Measurements from ENCODE around the gene CLDN20.

CLDN20 gene

DNA sequence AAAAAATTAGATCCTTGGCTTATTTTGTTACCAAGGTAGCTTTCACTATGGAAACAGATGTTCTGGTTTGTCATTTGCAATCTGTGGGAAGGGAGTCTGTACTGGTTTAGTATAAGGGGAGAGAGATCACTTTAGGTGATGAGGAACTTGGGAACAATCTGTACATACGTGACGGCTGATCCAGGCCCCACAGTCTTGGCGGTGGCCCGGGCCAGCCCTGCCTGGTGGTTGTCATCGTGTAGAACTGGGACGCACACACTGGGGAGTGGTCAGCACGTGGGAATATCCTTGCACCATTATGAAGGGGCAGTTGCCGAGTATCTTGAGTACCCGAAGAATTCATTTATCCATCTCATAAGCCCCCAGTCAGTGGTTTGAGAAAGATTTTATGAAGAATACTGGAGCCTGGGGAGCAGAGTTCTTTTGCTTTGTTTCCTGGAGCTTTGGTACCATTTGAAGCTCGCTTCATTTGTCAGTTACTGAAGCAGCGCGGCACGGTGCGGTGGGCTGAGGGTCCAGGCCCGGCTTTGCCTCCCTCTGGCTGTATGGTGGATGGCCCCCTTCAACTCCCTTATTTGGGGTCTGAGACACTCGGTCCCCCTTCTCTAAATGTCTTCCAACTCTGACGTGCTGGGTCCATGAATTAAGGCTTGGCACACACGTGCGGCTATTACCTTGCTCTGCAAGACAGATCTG is 22.8 kb upstream of the CLDN20 start:
- peak in 5 of 42 donors; percentile 26 to 60 (median 45) for DNase-seq
- intact Hi-C loops (cut with DNase I), result no loop called here

DNA sequence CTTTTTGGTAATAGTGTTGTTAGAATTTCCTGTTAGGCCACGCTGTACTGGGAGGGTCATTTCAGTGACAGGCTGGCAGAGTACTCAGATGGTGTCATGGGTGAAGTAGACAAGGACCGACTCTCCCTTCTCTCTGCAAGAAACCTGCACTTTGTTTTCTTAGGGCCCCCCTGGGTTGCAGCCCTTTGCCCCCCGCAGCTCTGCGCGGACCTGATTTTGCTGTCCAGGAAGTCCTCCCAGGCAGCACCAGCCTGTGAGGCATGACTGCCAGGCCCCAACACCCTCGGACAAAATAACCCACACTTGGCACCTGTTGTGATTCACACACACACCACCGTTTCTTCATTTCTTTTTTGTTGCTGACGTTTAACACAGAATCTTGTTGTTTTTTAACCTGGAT is 21.8 kb upstream of the CLDN20 start:
- intact Hi-C loops (cut with DNase I), result no loop called here
- no peak for DNase-seq

DNA sequence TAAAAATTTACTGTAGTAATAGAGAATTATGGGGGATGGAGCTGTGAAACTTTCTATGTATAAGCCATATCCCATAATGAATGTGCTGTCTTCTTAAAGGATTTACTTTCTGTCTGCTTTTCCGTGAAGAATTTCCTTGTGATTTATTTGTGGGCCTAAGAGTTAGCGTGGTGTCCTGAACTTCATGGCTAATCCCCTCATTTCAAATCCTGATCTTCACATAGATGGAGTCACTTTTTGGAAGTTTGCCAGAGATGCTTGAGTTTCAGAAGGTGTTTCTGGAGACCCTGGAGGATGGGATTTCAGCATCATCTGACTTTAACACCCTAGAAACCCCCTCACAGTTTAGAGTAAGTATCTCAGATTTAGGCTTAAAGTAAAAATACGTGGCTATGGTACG is 19.4 kb upstream of the CLDN20 start:
- DNase-seq, result no peak

DNA sequence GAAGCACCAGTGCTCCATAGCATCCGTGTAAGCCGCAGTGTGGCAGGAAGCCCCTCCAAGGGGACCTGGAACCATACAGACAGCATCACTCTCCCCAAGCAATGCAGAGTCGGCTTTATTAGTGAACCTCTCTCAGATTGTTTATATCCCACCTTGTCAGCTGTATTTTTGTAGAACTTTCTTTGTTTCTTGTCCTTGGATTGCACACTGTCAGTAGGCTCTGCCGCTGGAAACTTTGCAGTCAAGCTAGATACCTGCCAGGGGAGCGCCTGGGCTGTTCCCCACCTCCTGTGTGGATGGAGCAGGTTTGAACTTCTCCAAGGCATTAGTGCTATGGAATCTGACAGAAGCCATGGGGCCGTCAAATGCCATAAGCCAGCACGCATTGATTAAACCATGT is 18.6 kb upstream of the CLDN20 start:
- no peak for DNase-seq
- intact Hi-C loops (cut with DNase I), result loop anchor here (5.0 kb wide), 1 partner anchor 68 kb away; no protein-coding TSS in a partner anchor

More for the DNA sequence above, 19.4 kb upstream of the CLDN20 start:
- intact Hi-C loops (cut with DNase I), result no loop called here

DNA sequence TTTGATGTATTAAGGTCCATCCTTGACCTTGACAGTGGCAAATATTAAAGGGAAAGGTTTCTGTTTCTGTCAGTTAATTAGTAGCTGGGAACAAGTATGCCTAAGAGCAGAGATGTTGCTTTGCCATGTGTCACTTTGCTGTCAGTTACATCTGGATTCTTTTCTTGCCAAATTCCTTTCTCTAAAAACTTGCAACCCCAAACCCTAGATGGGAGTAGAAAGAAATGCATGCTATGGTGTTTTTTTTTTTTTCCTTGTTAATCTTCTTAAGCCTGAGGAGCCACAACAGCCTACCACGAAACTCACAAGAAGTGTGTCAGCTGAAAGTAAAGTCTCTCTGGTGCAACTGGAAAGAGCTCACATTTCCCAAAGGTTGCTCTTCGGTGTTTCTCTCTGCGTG is 18.0 kb upstream of the CLDN20 start:
- no peak for DNase-seq
- intact Hi-C loops (cut with DNase I), result loop anchor here (5.0 kb wide), 1 partner anchor 69 kb away; no protein-coding TSS in a partner anchor

DNA sequence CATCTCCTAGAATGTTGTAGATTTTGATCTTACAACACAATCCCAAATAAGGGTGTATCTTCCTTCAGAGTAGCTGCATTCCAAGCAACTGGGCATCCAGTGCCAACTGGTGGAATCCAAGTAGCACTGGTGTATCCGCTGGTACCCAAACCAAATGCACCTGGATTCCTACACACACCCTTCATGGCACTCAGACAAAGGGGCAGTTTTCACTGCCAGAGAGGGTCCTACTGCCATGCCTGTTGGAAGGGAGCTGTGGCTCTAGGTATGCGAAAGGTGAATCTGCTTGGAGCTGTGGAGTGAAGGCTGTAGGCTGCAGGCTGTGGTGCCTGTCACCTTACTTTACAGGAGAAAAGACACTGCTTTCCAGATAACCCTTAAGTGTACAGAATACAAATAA is 17.0 kb upstream of the CLDN20 start:
- intact Hi-C loops (cut with DNase I), result loop anchor here (5.0 kb wide), 1 partner anchor 70 kb away; no protein-coding TSS in a partner anchor
- peak in 1 of 42 donors; percentile 8 for DNase-seq

DNA sequence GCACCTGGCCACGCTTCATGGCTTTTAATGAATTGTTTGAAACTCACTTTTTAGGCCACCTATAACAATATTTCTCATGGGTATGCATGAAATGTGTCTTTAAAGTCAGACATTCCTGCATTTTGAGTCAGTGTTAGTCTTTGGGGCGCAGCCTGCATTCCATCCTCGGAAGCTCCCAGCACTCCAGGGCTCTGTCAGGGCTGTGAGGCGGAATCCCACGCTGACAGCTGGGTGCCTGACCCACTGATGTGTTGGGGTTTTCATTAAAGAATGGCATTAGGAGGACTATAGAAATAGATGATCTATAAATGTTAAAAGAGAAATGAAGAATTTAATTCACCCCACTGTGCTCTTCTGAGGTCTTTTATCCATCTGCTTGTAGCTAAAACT is 16.2 kb upstream of the CLDN20 start:
- DNase-seq, result peak in 1 of 42 donors; percentile 23

DNA sequence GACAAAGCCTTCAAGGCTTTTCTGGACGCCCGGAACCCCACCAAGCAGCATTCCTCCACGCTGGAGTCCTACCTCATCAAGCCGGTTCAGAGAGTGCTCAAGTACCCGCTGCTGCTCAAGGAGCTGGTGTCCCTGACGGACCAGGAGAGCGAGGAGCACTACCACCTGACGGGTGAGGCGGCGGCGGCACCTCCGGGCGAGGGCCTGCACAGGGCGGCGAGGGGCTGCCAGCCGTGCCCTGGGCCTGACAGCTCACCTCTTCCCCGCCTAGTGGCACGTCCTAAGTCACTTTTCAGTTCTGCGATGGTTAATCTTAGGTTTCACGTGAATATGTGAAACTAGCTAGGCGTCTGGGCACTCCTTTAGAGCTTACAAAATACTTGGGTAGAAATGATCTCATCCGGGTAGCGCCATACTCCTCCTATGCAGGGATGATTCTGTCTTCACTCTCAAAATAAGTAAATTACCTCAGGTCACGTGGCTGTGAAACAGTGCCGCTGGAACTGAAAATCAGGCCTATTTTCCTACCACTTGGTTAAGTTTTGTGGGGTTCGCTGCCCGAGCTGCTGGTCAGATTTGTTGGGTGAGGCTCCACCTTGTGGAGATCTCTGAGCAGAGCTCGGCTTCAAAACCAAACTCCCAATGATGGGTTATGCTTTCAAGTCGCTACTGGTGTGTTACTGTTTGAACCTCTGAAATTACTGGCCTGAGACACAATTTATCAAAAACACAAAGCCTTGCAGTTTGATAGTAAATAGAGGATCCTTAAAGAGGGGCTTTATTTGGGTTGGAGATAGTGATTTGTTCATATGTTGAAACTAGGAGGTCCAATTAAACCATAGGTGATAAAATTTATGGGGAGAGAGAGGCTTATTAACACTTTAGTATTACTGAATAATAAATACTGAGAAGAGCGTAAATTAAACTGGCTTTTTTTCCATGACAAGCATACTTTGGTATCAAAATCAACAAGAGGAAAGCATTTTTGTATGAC is 15.5 kb upstream of the CLDN20 start:
- intact Hi-C loops (cut with DNase I), result loop anchor here (5.0 kb wide), 1 partner anchor 71 kb away; no protein-coding TSS in a partner anchor
- peak; percentile 48 to 85 (median 72) for DNase-seq

More for the DNA sequence above, 16.2 kb upstream of the CLDN20 start:
- intact Hi-C loops (cut with DNase I), result loop anchor here (5.0 kb wide), 1 partner anchor 70 kb away; no protein-coding TSS in a partner anchor

DNA sequence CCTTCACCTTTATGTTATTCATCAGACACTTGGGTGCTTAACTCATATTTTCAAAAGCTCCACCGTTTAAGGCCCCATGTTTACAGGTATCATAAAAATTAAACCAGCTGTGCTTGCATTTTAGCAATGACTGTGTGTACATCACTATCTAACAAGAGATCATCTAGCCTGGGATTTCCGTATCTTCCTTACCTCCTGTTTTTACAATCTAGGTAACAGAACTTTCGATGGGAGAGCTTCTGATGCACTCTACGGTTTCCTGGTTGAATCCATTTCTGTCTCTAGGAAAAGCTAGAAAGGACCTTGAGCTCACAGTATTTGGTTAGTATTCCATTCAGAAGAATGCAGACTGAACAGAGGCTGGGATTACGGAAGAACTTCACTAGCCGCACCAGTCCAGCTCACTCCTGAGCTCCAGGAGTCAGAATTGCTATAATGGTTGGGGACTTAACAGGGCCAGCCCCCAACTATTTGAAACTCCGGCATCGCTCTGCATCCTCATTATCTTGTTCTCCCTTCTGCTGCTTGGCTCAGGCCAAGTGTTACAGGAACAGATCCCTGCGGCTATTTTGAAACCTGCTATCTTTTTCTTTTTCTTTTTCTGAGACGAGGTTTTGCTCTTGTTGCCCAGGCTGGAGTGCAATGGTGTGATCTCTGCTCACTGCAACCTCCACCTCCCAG is 13.0 kb upstream of the CLDN20 start:
- DNase-seq, result peak in 1 of 42 donors; percentile 26
- intact Hi-C loops (cut with DNase I), result no loop called here

DNA sequence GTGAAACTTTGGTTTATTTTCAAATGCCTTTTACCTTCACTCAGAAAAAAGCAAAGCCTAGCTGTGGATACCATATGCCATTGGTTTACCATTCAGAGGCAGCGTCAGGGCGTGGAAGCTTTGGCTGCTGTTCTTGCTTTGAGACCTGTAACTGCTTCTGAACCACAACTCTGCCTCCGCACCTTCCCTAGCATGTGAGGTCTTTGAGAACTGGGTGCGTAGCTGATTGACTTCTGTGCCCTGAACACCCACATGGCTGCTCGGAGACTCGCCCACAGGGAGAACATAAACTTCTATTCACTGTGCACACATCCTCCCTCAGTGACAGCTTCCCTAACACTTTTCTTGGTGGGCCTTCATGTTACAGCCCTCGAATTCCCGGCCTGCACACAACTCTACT is 11.2 kb upstream of the CLDN20 start:
- intact Hi-C loops (cut with DNase I), result no loop called here
- DNase-seq, result peak in 40 of 42 donors; percentile 42 to 93 (median 72)

DNA sequence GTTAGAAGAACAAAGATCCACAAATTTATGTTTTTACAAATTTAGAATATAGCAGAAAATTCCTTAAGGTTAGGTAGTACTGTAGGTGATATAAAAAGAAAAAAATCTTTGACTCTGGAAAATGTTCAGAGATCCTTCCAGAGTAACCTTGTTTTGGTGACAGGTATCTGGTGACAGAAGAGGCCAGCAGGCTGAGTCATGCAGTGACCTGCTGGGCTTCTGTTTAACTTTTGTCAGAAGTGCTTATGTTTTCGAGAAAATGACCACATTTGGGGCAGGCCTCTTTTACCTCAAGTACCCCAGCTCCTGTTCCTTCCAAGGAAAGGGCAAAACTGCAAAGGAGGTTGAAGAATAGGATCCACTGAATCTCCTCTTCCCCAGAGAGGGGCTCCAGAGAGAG is 10.5 kb upstream of the CLDN20 start:
- intact Hi-C loops (cut with DNase I), result no loop called here
- DNase-seq, result peak in 2 of 42 donors; percentile 36 to 39

DNA sequence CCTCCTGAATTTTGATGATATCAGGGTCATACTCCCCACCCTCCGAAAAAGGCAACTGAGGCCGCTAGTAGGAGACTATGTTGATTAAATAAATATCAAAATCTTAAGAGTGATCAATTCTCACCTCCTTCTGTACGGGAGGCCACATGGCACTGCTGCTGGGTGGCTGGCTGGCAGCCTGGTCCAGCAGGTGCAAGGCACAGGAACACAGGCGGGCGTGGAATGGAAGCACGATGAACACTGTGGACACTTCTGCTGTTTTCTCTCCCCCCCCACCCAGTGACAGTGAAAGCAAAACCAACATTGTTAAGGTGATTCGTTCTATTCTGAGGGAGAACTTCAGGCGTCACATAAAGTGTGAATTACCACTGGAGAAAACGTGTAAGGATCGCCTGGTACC is 9.7 kb upstream of the CLDN20 start:
- intact Hi-C loops (cut with DNase I), result no loop called here
- peak in 1 of 42 donors; percentile 41 for DNase-seq

DNA sequence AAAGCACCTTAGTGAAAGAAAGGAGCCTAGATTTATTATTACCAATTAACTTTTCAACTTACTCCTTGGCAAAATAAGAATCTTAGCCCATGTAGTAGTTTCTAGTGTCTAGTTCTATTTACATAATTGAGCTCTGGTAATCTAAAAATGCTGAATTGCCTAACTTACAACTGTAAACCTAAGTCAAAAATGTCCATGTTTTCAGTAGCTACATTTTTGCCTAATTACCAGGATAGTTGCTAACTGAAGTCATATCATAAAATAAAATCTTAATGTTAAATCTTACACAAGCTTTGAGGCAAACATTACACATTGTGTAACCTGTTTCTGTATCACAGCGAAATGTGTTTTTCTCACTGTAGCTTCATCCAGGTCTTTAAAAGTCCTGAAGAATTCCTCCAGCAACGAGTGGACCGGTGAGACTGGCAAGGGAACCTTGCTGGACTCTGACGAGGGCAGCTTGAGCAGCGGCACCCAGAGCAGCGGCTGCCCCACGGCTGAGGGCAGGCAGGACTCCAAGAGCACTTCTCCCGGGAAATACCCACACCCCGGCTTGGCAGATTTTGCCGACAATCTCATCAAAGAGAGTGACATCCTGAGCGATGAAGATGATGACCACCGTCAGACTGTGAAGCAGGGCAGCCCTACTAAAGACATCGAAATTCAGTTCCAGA is 7.6 kb upstream of the CLDN20 start:
- intact Hi-C loops (cut with DNase I), result no loop called here
- peak in 2 of 42 donors; percentile 33 to 41 for DNase-seq

DNA sequence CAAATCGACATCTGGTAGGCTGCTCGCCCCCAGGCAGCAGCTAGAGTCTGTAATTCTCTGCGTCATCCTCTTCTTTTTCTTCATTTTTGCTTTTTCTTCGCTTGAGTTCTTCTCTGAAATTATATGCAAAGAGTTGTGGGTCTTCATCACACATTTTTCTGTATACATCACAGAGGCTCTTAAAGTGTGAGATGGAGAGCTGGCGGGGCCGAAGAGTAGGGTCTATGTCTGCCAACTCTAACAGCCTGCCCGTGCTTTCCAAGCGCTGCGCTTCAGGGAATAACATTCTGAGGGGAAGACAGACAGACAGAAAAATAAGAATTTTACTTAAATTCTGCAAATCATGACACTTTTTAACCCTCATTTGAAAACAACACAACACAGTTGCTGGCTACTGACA is 6.0 kb upstream of the CLDN20 start:
- intact Hi-C loops (cut with DNase I), result no loop called here
- peak in 1 of 42 donors; percentile 43 for DNase-seq

DNA sequence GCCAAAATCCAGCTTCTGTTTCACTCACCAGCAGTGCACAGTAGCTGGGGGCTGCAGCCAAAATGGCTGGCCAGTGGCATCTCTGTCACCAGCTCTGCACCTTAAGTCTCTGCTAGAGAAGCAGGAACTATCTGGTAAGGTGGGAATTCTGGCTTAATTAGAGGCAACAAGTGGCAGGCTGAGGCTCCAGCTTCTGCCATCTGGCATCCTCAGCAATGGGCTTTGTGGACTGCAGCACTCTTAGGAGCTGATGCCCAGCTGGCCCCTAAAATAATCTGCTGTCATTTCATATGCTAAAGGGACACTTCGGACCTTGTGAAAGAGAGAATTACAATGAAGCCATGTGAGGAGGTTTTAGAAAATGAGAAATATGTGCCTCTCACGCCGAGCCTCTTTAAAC is 4.6 kb upstream of the CLDN20 start:
- intact Hi-C loops (cut with DNase I), result no loop called here
- peak in 1 of 42 donors; percentile 52 for DNase-seq

DNA sequence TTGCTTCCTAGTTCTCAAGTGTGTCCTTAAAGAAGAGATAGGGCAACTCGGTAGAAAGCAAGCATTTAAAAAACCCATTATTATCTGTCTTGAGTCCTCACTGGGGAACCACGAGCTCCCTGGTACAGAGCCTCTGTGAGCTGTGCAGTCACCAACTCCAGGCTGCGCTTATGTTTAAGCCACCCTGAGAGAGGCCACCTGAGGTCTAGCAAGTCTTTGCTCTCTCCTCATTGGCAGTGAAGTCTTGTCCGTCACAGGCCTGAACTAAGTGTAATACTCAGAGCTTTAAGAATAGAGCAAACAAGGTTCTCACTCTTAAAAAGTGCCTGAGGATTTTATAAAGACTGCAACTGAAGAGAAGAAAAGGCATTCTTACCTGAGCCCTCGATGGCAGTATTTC is 3.9 kb upstream of the CLDN20 start:
- no peak for DNase-seq
- intact Hi-C loops (cut with DNase I), result no loop called here

DNA sequence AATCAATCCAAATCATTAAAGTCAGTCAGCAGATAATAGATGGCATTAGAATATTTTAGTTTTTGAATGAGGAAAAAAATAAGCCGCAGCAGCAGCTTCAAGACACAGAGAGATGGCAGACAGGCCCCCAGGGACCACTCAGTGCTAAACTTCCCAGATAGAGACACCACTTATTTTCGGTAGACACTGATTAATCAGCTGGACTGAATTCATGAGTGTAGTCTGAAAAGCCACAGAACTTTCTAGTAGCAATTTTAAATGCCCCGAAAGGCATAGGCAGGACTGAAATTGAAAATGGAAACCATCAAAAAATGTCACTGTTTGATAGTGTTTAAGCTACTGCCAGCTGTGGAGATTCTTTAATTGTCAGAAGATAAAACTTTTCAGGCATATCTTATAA is 3.1 kb upstream of the CLDN20 start:
- intact Hi-C loops (cut with DNase I), result no loop called here
- DNase-seq, result no peak

DNA sequence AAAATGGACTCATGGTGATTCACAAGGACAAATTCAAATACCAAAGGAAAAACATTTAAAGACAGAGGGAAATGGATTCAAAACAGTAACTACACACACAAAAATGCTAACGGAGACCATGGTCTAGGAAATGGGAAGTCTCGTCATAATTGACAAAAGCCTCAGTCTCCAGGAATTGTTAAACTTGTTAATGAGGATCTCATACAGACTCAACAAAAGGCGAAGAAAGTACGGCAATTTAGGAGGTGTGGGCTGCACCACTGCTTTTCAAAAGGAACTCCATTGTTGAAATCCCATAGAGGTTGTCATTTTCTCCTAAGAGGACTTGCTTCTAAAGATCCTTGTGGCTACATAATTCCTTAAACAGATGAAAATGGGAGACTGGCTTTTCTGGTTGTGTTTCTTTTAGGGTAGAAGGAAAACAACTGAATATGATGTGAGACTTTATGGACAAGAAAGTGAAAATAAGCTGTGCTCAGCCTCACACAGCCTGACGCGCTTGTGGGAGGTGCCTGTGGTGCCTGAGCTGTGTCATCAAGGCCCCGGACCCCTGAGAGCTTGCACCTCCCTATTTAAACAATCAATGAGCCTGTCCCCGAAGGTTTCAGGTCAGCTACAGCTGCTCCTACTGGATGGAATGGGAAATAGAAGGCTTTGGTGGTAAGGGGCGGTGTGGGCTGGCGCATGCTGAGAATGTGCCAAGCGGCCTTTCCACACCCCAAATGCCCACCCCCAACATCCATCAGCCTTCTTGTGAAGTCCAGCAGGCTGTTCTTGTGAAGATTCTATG is 2.5 kb upstream of the CLDN20 start:
- intact Hi-C loops (cut with DNase I), result no loop called here
- DNase-seq, result no peak

Data from head of caudate nucleus (tissue), 42 donors.